Mesendoderm (in vitro differentiated cells): ENCODE results near the gene USP14.

ENCODE experiments used
- DNase-seq: peaks from one replicate; pipeline ENCODE4 v3.0.0; 2013
- H2AK5ac ChIP-seq: 2 replicates; pipeline ENCODE4 v1.6.1; 2013; ENCODE audit warnings: low read length, inconsistent platforms
- H2BK120ac ChIP-seq: 2 replicates; pipeline ENCODE4 v1.6.1; 2013; ENCODE audit warnings: low read depth, mild to moderate bottlenecking, low read length, moderate library complexity, mixed read lengths
- H2BK15ac ChIP-seq: replicated peaks from 2 replicates; pipeline ENCODE4 v1.6.1; 2013; ENCODE audit warnings: low read depth, mild to moderate bottlenecking, moderate library complexity
- H2BK5ac ChIP-seq: 2 replicates; pipeline ENCODE4 v1.6.1; 2013; ENCODE audit warnings: low read length, inconsistent platforms
- H3K18ac ChIP-seq: 2 replicates; pipeline ENCODE4 v1.6.1; 2013; ENCODE audit warnings: mild to moderate bottlenecking, low read length, mixed read lengths
- H3K23ac ChIP-seq: one replicate; pipeline ENCODE4 v1.6.1; 2013; ENCODE audit warnings: low read length
- H3K27ac ChIP-seq: 2 replicates; pipeline ENCODE4 v1.5.1; 2013; ENCODE audit warnings: low read depth, mild to moderate bottlenecking, inconsistent platforms, low read length, moderate library complexity
- H3K27me3 ChIP-seq: 2 replicates; pipeline ENCODE4 v1.6.1; 2013; ENCODE audit warnings: low read length, control low read depth, mild to moderate bottlenecking, inconsistent platforms; ENCODE audit not compliant: insufficient read depth, poor library complexity
- H3K36me3 ChIP-seq: 2 replicates; pipeline ENCODE4 v1.6.1; 2013; ENCODE audit warnings: low read length, inconsistent platforms; ENCODE audit not compliant: control insufficient read depth, insufficient read depth
- H3K4ac ChIP-seq: one replicate; pipeline ENCODE4 v1.6.1; 2013; ENCODE audit warnings: low read depth, mild to moderate bottlenecking, low read length, moderate library complexity
- H3K4me1 ChIP-seq: 2 replicates; pipeline ENCODE4 v1.6.1; 2013; ENCODE audit warnings: low read depth, low read length, inconsistent platforms; ENCODE audit not compliant: control insufficient read depth
- H3K4me2 ChIP-seq: 2 replicates; pipeline ENCODE4 v1.6.1; 2013; ENCODE audit warnings: low read length
- H3K4me3 ChIP-seq: 2 replicates; pipeline ENCODE4 v1.5.1; 2013; ENCODE audit warnings: mild to moderate bottlenecking, low read length
- H3K56ac ChIP-seq: one replicate; pipeline ENCODE4 v1.6.1; 2013; ENCODE audit warnings: low read length
- H3K79me1 ChIP-seq: 2 replicates; pipeline ENCODE4 v1.6.1; 2013; ENCODE audit warnings: low read length, inconsistent platforms
- H3K79me2 ChIP-seq: 2 replicates; pipeline ENCODE4 v1.6.1; 2013; ENCODE audit warnings: mild to moderate bottlenecking, low read length; ENCODE audit not compliant: control insufficient read depth, insufficient read depth
- H3K9ac ChIP-seq: 2 replicates; pipeline ENCODE4 v1.6.1; 2013; ENCODE audit warnings: low read length, inconsistent platforms
- H4K5ac ChIP-seq: one replicate; pipeline ENCODE4 v1.6.1; 2013; ENCODE audit warnings: low read length
- H4K8ac ChIP-seq: one replicate; pipeline ENCODE4 v1.6.1; 2013; ENCODE audit warnings: low read depth, mild to moderate bottlenecking, control low read depth, low read length, moderate library complexity
- WGBS: extraction: QIAGEN DNeasy Blood & Tissue Kit; methylation state at CpG from one replicate; pipeline ENCODE4 v1.1.7; 2013; ENCODE audit warnings: low lambda C conversion rate, missing lambda C conversion rate; ENCODE audit not compliant: insufficient coverage; ENCODE audit errors: extremely low coverage; 5-methylcytosine and 5-hydroxymethylcytosine counted together

USP14 gene

DNA sequence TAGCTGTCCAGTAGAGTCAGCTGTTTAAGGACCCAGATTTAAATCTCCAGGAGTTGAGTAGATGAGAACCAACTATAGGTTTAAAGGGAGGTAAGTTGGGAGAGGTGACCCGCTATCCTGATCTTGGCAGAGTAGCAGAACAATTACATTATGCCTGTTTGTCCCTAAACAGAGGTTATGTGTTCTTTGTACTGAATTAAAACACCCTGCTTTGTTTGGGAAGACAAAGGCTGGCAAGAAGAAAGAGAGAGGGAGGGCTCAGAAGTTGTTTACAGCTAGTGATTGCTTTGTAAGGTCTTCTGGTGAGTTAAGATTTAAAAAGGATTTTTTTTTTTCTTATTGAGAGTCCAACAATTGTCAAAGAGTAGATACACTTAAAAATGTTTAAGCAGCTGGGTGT, 37.3 kb downstream of the USP14 start:
- no CpG with 5 or more reads among the region's 1 CpG for WGBS
- Histone ChIP-seq H2BK15ac (no peak overlapping the region), H3K9ac (no peak overlapping the region), H3K18ac (no peak overlapping the region), H4K8ac (no peak overlapping the region), H2BK120ac (no peak overlapping the region), H3K4ac (no peak overlapping the region), H3K79me2 (no peaks in the 10 kb centered on the region), H3K27me3 (no peaks in the 10 kb centered on the region), H3K36me3 (no peaks in the 10 kb centered on the region), H2BK5ac (no peak overlapping the region), H3K4me2 (no peak overlapping the region), H3K56ac (no peak overlapping the region), H4K5ac (no peak overlapping the region), H3K79me1 (peaks cover 2% of the 10 kb centered on the region), H3K23ac (no peak overlapping the region), H2AK5ac (no peak overlapping the region), H3K4me1 (no peaks in the 10 kb centered on the region), H3K4me3 (no peak overlapping the region), H3K27ac (no peak overlapping the region)
- DNase-seq: no peak

DNA sequence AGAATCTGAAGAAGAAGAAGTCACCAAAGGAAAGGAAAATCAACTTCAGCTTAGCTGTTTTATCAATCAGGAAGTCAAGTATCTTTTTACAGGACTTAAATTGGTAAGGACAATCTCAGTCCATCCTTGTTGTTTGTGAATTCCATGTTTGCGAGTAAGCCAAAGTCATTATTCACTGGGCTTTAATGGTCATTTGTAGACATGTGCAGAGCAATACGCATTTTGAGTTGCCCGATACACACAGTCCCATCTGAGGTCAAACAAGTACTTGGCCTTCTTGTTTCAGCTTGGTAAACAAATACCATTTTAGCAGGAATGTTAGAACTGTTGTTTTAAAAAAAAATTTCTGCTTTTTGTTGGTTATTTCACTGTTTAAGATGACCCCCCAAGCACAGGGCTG, 40.9 kb downstream of the USP14 start:
- H3K56ac ChIP-seq: no peak overlapping the region
- no CpG with 5 or more reads among the region's 3 CpGs for WGBS
- DNase-seq: no peak
- no peak overlapping the region for H3K4me2 ChIP-seq
- H2BK5ac ChIP-seq: no peak overlapping the region
- H3K4ac ChIP-seq: no peak overlapping the region
- H3K27ac ChIP-seq: no peak overlapping the region
- no peak overlapping the region for H3K4me3 ChIP-seq
- no peak overlapping the region for H3K18ac ChIP-seq
- no peak overlapping the region for H3K23ac ChIP-seq
- peaks cover 2% of the 10 kb centered on the region for H3K79me1 ChIP-seq
- H2BK120ac ChIP-seq: no peak overlapping the region
- no peak overlapping the region for H4K5ac ChIP-seq
- H3K27me3 ChIP-seq: no peaks in the 10 kb centered on the region
- H3K36me3 ChIP-seq: peaks cover 1% of the 10 kb centered on the region
- no peak overlapping the region for H2BK15ac ChIP-seq
- no peaks in the 10 kb centered on the region for H3K4me1 ChIP-seq
- no peak overlapping the region for H2AK5ac ChIP-seq
- no peak overlapping the region for H3K9ac ChIP-seq
- H3K79me2 ChIP-seq: no peaks in the 10 kb centered on the region
- no peak overlapping the region for H4K8ac ChIP-seq

GRCh38 chr18:199768-200167, 41.4 kb downstream of the USP14 start:
- Histone ChIP-seq H2BK120ac (no peak overlapping the region), H3K56ac (no peak overlapping the region), H4K8ac (no peak overlapping the region), H2BK15ac (no peak overlapping the region), H4K5ac (no peak overlapping the region), H3K23ac (no peak overlapping the region), H3K4me3 (no peak overlapping the region), H2AK5ac (no peak overlapping the region), H3K4ac (no peak overlapping the region), H3K4me2 (no peak overlapping the region), H3K27ac (no peak overlapping the region), H3K36me3 (peaks cover 1% of the 10 kb centered on the region), H3K79me2 (no peaks in the 10 kb centered on the region), H3K79me1 (peaks cover 2% of the 10 kb centered on the region), H3K27me3 (no peaks in the 10 kb centered on the region), H3K9ac (no peak overlapping the region), H3K18ac (no peak overlapping the region), H3K4me1 (no peaks in the 10 kb centered on the region), H2BK5ac (no peak overlapping the region)
- DNase-seq: no peak
- no CpG with 5 or more reads among the region's 2 CpGs for WGBS

DNA sequence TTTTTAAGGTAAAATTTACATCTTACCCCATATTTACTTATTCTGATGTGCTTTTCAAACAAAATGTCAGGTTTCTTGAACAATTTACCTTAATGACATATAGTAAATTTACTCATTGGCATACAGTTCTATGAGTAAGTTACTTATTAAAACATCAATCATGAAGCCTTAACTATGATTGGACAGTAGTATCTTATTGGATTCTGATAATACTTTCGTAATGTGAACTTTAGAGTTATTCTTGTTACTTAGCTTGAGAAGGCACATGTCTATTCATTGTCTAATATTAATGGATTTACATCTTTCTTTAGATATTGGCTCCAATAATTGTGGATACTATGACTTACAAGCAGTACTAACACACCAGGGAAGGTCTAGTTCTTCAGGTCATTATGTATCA, 51.7 kb downstream of the USP14 start:
- no peak for DNase-seq
- Histone ChIP-seq H3K18ac (no peak overlapping the region), H2BK15ac (no peak overlapping the region), H4K5ac (no peak overlapping the region), H3K4me3 (no peak overlapping the region), H3K27me3 (no peaks in the 10 kb centered on the region), H2BK5ac (no peak overlapping the region), H3K4ac (no peak overlapping the region), H3K27ac (no peak overlapping the region), H3K79me1 (peaks cover 5% of the 10 kb centered on the region), H3K4me1 (no peaks in the 10 kb centered on the region), H3K36me3 (peaks cover 10% of the 10 kb centered on the region), H2AK5ac (no peak overlapping the region), H3K56ac (no peak overlapping the region), H3K4me2 (no peak overlapping the region), H3K79me2 (no peaks in the 10 kb centered on the region), H3K9ac (no peak overlapping the region), H4K8ac (no peak overlapping the region), H3K23ac (no peak overlapping the region), H2BK120ac (no peak overlapping the region)
- no CpG with 5 or more reads among the region's 1 CpG for WGBS

DNA sequence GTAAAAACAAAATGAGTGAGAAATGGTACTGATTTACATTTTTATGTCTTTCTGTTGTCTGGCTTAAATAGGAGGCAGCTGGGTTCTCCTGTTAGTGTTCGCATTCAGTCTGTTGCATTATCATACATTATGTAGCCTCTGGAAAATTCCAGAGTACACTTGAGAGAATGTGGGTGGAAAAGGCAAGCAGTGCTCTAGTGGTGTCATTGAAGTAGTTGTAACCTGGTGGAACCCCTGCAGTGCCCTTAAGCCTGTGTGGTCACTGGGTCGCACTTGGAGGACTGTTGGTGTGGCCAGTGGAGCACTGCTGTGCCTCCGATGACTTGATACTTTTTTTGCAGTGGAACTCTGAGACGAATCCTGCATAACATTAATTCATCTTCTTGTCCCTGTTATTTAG, 52.4 kb downstream of the USP14 start:
- Histone ChIP-seq H3K4me1 (no peaks in the 10 kb centered on the region), H3K27me3 (no peaks in the 10 kb centered on the region), H3K27ac (no peak overlapping the region), H3K23ac (no peak overlapping the region), H2BK15ac (no peak overlapping the region), H3K4me2 (no peak overlapping the region), H3K79me1 (peaks cover 3% of the 10 kb centered on the region), H3K4ac (no peak overlapping the region), H3K4me3 (no peak overlapping the region), H2AK5ac (no peak overlapping the region), H2BK5ac (no peak overlapping the region), H3K9ac (no peak overlapping the region), H4K8ac (no peak overlapping the region), H3K18ac (no peak overlapping the region), H3K36me3 (peaks cover 8% of the 10 kb centered on the region), H4K5ac (no peak overlapping the region), H2BK120ac (no peak overlapping the region), H3K79me2 (no peaks in the 10 kb centered on the region), H3K56ac (no peak overlapping the region)
- WGBS: no CpG with 5 or more reads among the region's 4 CpGs
- peak; percentile 22 for DNase-seq

- H3K36me3 ChIP-seq: peaks cover 8% of the 10 kb centered on the region
- no peak overlapping the region for H3K23ac ChIP-seq
- no peak for DNase-seq
- H2BK15ac ChIP-seq: no peak overlapping the region
- H2BK5ac ChIP-seq: no peak overlapping the region
- peaks cover 1% of the 10 kb centered on the region for H3K79me1 ChIP-seq
- H3K27me3 ChIP-seq: no peaks in the 10 kb centered on the region
- H2AK5ac ChIP-seq: no peak overlapping the region
- no peak overlapping the region for H4K5ac ChIP-seq
- H3K4me3 ChIP-seq: no peak overlapping the region
- no peak overlapping the region for H3K56ac ChIP-seq
- H3K4me1 ChIP-seq: no peaks in the 10 kb centered on the region
- no peak overlapping the region for H3K18ac ChIP-seq
- H3K79me2 ChIP-seq: no peaks in the 10 kb centered on the region
- no peak overlapping the region for H3K4ac ChIP-seq
- H3K4me2 ChIP-seq: no peak overlapping the region
- no peak overlapping the region for H4K8ac ChIP-seq
- no peak overlapping the region for H3K9ac ChIP-seq
- no peak overlapping the region for H3K27ac ChIP-seq
- no peak overlapping the region for H2BK120ac ChIP-seq
Observed at GRCh38 chr18:211582-211981, 53.2 kb downstream of the USP14 start.
